Gastroesophageal sphincter (tissue), 3 donors: ENCODE data around the gene KIF5C.

Experiments used
- POLR2A ChIP-seq, 2 donors: fragments of 450-650 bp; IDR thresholded peaks; one replicate each; pipeline ENCODE4 v1.6.1; 2017; ENCODE audit warnings: antibody characterized with exemption in 2 of 2, mild to moderate bottlenecking in 2 of 2, moderate library complexity in 1 of 2
- POLR2AphosphoS5 ChIP-seq: sonication (generic); formaldehyde crosslinking; IDR thresholded peaks from one replicate; pipeline ENCODE4 v1.6.1; 2017; ENCODE audit warnings: antibody characterized with exemption
- TF ChIP-seq, protein P1 (sequence below), 4 experiments: fragments of 200-600 bp in 2 of 4; fragments of 450-650 bp in 2 of 4; sonication (generic) in 1 of 4; IDR thresholded peaks; one replicate each; pipeline ENCODE4 v1.5.1; 2017 to 2019; ENCODE audit warnings: antibody characterized with exemption in 4 of 4, mild to moderate bottlenecking in 2 of 4, moderate library complexity in 2 of 4

DNA sequence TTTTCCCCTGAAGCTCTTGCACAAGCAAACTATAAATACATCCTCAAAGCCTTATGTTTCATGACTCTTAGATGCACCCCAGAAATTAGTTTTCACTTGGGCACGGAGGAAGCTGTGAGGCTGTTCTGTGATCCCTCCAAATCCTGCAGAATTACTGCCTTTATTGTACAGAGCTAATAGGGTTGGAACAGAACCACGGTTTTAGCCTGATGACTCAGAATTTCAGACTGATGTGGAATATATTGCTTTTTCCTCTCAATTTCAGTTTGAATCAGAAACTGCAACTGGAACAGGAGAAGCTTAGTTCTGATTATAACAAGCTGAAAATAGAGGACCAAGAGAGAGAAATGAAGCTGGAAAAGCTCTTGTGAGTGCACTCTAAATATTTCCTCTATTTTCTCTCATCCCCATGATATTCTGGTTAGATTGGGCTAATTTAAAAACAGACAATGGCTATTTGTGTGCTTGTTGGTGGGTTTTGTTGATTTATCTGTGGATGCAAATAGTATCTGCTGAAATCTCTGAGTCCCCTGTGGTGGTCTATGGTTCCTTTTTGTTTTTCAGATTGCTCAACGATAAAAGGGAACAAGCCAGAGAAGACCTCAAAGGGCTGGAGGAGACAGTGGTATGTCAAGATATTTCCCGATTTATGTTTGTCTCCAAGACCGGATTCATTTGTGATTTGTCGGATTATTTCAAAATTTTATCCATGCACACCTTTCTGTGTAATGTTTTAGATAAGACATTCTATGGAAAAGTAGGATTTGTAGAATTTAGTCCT, 125.3 kb downstream of the KIF5C start:
- TF ChIP-seq POLR2A (IDR thresholded peaks at IDR 0.05) = no peak
- TF ChIP-seq, protein P1, sequence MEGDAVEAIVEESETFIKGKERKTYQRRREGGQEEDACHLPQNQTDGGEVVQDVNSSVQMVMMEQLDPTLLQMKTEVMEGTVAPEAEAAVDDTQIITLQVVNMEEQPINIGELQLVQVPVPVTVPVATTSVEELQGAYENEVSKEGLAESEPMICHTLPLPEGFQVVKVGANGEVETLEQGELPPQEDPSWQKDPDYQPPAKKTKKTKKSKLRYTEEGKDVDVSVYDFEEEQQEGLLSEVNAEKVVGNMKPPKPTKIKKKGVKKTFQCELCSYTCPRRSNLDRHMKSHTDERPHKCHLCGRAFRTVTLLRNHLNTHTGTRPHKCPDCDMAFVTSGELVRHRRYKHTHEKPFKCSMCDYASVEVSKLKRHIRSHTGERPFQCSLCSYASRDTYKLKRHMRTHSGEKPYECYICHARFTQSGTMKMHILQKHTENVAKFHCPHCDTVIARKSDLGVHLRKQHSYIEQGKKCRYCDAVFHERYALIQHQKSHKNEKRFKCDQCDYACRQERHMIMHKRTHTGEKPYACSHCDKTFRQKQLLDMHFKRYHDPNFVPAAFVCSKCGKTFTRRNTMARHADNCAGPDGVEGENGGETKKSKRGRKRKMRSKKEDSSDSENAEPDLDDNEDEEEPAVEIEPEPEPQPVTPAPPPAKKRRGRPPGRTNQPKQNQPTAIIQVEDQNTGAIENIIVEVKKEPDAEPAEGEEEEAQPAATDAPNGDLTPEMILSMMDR (IDR thresholded peaks at IDR 0.05) = no peak
- TF ChIP-seq POLR2AphosphoS5 = no peak
